GM18498 (cell line): ENCODE measurements around the gene PROZ.

Source experiments
- ATAC-seq: cut with Tn5 transposase; IDR thresholded peaks from one replicate; pipeline ENCODE4 v1.9.1; 2021; ENCODE audit warnings: mild to moderate bottlenecking, moderate library complexity; ENCODE audit not compliant: unreplicated experiment

The PROZ gene

DNA sequence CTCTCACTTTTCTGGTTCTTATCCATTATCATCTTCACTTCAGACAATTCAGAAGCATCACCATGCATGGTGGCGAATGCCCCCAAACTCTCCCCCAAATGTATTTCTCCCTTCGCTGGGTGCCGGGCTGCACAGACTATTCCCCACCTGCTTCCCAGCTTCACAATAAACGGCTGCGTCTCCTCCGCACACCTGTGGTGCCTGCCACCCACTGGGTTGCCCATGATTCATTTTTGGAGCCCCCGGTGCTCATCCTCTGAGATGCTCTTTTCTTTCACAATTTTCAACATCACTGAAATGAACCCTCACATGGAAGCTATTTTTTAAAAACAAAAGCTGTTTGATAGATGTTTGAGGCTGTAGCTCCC is 38.6 kb upstream of the PROZ start:
- ATAC-seq, result no peak

- ATAC-seq, result no peak
Observed at GRCh38 chr13:113120300-113121182, 37.9 kb upstream of the PROZ start.

DNA sequence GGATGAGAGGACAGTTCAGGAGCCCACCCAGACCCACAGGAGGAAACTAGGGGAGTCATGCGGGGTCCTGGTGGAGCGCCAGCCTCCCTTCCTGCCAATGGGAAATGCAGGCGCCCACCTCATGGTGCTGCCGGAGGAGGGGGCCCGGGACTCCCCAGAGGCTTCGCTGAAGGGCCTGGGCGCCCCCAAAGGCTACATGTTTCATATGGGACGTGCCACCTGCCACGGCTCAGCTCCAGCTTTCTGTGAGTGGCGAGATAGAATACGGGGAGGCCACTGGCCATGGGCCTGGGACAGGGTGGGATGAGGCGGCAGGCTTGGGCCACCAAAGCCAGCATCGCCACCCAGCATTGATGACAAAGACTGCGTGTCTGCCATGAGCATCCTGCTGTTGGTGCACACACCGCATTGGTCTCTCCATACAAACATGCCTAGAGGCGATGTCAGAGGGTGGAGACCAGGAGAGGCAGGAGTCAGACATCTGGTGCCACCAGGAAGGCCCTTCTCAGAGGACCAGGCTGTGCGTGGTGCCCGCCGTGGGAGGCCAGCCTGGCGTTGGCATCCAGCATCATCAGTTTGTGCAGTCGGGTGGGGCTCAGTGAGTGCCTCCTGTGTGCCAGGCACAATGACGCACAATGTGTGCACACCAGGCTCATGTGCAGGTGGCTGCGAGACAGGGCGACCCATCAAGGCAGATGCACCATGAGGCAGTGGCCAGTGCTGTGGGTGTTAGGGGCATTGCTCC is 37.1 kb upstream of the PROZ start:
- ATAC-seq, result no peak

DNA sequence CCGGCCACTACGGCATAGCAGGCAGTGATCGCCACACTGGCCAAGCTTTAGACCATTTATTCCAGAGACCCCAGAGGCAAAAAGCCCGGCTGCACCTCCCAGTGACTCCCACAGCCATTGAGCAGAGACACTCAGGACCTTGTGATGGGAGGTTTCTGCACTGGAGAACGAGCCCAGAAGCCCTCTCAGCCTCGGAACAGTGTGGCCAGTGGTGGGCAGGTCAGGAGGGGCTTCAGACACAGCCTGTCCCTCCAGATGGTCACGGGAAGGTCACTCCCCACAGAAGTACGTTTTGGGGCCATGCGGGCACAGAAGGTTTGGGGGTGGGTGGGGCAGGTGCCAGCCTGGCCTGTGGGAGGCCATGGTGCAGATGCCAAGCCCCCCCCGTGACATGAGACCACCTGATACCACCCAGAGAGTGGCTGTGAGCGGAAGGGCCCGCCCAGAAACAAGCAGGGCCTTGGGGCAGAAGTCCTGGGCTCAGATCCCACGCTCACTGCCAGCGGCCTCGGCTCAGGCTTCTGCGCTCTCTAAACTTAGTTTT is 36.4 kb upstream of the PROZ start:
- ATAC-seq, result no peak

DNA sequence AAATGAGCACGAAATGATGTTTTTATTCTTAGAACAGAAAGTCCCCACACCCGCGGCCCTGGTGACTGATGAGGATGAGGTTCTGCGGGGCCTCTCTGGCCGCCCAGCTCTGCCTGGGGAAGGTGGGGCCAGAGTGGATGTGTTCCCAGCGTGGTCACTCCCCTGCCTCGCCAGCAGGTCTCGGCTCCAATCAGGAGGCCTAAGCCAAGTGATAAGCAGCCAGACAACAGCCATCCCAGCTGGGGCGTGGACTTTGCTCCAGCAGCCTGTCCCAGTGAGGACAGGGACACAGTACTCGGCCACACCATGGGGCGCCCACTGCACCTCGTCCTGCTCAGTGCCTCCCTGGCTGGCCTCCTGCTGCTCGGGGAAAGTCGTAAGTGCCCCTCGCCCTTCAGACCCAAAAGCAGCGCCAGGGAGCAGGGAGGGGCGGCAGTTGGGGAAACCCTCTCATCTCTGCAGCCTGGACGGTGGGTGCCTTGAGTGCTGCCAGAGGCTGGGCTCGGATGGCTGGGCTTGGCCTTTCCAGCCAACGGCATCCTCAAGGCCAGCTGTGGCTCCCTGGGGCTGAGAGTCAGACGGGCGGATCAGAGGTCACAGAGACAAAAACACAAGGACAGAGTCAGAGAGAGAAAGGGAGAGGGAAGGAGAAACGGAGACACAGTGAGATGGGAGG is 35.8 kb upstream of the PROZ start, which contains the start of gene F10:
Gene F10 (plus strand): TSS at position 250 of the 676 bp plus-strand sequence. CDS start 57 bp downstream, at position 307.
- no peak for ATAC-seq

DNA sequence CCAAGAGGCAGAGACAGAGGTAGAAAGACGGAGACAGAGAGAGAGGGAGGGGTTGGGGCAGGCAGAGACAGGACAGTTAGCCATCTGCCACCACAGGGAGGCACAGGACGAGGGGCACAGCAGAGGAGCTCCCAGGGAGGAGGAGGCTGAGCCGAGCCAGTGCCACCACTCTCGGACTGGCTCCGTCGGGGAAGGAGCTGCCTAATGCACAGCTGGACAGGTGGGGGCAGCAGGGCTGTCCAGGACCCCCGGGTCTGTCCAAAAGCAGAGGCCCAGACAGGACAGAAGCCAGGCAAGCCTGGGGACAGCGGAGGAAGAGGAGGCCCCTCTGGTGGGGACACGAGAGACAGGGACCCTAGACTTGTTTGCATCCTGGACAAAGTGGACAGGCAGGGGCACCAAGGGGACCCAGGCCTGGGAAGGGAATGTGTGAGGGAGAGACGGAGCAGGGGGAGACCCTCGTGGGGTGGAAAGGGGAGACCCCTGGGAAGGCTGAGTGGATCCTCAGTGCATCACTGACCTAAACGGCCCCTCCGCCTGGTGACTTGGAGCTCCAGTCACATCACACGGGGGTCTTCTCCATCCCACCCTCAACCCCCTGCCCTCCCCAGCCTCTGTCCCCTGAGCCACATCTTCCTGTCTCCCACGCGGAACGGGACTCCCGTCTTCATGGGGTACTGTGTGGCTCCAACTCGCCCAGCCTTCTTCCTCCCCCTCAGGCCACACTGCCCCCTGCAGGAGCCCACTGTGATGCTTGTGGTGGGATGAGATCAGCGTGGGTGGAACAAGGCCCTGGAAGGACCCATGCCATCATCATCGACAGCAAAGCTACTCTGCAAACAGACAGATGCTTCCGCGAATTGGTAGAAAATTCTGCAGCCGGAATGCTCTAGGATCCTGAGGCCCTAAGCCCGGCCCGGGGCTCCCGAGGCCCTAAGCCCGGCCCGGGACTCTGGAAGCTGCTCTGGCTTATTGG is 34.9 kb upstream of the PROZ start:
- no peak for ATAC-seq

- no peak for ATAC-seq
Observed at GRCh38 chr13:113124211-113124970, 34.1 kb upstream of the PROZ start.

- ATAC-seq, result no peak
Observed at GRCh38 chr13:113125506-113126264, 32.8 kb upstream of the PROZ start.

DNA sequence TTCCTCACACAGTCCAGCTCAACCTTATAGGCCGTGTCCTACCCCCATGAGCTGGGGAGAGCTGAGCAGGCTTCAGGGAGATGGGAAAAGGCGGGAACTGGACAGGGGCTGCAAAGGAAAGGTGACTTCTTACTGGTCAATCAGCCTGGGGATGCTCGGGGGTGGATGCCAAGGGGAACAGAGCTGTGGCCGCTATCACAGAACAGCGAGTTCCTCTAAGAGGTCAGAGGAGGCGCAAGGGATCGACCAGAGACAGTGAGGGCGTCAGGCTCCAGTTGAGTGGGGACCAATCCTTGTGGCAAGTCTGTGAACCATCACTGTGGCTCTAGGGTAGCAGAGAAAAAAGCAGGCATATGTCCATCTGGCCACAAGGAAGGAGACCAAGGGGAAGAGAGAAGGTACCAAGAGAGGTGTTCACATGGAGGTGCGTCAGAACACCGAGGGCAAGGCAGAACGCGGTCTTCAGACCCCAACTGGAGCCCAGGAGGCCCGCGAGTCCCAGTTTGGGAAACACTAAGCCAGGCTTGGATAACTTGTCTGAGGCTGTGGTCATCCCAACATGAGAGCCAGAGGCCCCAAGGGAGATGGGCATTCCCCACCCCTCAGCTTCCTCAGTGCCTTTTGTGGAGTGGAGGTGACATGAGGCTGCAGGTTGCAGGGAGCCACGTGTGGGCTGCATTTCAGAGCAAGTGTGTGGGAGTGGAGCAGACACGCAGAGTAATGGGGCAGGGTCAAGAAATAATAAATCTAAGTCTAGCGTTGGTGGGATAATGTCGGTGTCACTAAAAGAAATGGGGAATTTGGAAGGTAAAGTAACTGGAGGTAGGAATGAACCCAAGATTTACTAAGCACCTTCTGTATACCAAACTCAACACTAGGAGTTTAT is 31.9 kb upstream of the PROZ start:
- no peak for ATAC-seq

- ATAC-seq, result no peak
Observed at GRCh38 chr13:113129480-113129879, 29.0 kb upstream of the PROZ start.

- no peak for ATAC-seq
Observed at GRCh38 chr13:113129921-113130750, 28.3 kb upstream of the PROZ start.

DNA sequence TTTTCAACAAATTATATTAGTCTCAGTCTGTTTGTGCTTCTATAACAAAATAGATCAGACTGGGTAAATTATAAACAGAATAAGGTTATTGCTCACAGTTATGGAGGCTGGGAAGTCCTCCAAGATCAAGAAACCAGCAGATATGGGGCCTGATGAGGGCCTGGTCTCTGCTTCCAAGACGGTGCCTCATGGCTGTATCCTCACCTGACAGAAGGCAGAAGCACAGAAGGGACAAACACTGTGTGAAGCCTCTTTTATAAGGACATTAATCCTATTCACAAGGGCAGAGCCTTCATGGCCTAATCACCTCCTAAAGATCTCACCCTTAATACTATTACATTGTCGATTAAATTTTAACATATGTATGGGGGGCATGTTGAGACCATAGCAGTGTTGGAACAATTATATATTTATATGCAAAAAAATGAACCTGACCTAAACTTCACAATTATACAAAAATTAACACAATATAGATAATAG is 23.1 kb upstream of the PROZ start:
- ATAC-seq, result no peak

DNA sequence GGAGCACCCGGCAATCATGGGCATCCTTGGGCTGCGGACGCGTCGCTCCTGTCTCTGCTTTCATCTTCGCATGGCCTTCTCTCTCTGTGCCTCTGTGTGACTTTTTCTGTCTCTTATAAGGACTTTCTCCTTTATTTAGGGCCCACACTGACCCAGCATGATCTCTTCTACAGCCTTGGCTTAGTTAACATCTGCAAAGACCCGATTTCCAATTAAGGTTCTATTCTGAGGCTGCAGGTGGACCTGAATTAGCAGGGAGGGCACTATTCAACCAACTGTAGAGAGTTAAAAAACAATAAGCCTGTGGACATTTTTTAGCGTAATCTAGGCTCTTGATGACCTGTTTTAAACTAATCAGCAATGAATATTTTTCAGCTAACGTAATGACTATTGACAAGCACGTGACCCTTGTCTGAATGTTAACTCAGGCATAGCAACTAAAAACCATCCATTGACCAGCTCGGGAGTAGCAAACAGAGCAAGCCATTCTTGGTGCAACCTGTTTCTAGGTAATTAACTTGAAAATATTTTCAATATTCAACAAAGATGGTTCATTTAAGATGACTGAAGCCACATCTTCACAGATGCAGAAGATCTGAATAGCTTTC is 20.7 kb upstream of the PROZ start:
- no peak for ATAC-seq

DNA sequence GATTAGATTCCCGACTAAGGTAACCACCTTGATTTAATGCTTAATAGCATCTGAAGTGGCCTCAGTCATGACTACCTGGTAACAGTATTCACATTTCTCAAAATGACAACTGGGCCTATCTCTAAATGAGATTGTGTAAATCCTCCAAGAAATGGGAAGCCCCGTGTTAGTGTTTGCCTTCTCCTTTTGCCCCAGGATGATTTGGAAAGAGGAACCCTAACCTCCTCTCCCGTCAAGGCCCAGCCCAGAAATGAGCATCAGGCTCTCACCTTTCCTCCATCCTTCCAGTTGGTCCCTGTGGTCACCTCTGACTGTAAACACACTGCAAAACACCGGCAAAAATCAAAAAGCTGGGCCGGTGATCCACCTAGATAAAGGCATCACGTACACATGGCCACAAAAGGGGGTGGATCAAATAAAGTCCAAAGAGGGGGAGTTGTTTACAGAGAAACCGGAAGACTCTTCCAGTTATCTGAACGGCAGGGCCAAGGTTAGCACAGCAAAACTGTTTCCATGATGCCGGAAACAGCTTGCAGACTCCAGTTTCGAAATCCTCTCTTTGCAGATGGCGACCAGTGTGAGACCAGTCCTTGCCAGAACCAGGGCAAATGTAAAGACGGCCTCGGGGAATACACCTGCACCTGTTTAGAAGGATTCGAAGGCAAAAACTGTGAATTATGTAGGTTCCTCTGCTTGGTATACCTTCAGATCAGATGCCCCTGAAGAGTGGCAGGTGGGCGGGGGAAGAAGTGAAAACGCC is 19.5 kb upstream of the PROZ start:
- no peak for ATAC-seq

- no peak for ATAC-seq
Observed at GRCh38 chr13:113139577-113139976, 18.9 kb upstream of the PROZ start.
